ENCODE results near the gene SERF1B.
"Not testable (repeated sequence)": the region's sequence is repeated elsewhere in the genome, so short reads cannot be mapped to it uniquely, and the experiment has no call there.

DNA sequence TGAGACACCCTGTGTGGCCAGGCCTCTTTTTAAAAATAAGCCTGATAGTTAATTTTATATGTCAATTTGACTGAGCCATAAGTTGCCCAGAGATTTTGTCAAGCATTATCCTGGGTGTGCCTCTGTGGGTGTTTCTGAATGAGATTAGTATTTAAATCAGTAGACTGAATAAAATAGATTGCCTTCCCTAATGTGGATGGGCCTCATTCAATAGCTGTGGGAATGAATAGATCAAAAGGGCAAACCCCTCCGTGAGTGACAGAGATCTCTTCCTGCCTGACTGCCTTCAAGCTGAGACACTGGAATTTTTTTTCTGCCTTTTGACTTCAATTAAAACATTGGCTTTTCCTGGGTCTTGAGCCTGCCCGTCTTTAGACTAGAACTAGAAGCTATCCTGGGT lies 33.3 kb upstream of the SERF1B start:
- TF ChIP-seq, protein P1, sequence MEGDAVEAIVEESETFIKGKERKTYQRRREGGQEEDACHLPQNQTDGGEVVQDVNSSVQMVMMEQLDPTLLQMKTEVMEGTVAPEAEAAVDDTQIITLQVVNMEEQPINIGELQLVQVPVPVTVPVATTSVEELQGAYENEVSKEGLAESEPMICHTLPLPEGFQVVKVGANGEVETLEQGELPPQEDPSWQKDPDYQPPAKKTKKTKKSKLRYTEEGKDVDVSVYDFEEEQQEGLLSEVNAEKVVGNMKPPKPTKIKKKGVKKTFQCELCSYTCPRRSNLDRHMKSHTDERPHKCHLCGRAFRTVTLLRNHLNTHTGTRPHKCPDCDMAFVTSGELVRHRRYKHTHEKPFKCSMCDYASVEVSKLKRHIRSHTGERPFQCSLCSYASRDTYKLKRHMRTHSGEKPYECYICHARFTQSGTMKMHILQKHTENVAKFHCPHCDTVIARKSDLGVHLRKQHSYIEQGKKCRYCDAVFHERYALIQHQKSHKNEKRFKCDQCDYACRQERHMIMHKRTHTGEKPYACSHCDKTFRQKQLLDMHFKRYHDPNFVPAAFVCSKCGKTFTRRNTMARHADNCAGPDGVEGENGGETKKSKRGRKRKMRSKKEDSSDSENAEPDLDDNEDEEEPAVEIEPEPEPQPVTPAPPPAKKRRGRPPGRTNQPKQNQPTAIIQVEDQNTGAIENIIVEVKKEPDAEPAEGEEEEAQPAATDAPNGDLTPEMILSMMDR (IDR thresholded peaks at IDR 0.05; ENCODE audit: low read depth, low read length): not testable (repeated sequence)
- TF ChIP-seq EZH2phosphoT487 (IDR thresholded peaks at IDR 0.05; ENCODE audit: low read depth): not testable (repeated sequence)

All from OCI-LY3 (cell line).